ENCODE data around the gene CLIC5. TPM values are rescaled to one million over a fixed set of nuclear protein-coding genes. Genes with fewer than 3 reads are reported as not detected.

Gene CLIC5
- total RNA-seq, 1 donor from 2014 or later = not detected

DNA sequence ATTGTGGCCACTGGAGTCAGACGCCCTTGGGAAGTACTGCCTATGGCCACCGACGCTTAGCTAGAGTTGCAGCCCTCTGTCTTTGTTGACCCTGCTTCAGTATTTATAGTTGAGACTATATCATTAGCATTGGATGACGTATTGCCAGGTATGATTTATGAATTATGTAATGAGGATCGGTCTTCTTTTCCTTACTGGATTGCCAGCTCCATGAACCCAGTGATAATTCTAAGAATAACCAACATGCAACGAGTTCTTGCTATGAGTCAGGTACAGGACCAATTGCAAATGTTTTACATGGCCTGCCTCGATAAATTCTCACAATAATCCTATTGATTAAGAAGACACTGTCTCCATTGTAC is 63.5 kb downstream of the CLIC5 start:
- TF ChIP-seq, protein P1, sequence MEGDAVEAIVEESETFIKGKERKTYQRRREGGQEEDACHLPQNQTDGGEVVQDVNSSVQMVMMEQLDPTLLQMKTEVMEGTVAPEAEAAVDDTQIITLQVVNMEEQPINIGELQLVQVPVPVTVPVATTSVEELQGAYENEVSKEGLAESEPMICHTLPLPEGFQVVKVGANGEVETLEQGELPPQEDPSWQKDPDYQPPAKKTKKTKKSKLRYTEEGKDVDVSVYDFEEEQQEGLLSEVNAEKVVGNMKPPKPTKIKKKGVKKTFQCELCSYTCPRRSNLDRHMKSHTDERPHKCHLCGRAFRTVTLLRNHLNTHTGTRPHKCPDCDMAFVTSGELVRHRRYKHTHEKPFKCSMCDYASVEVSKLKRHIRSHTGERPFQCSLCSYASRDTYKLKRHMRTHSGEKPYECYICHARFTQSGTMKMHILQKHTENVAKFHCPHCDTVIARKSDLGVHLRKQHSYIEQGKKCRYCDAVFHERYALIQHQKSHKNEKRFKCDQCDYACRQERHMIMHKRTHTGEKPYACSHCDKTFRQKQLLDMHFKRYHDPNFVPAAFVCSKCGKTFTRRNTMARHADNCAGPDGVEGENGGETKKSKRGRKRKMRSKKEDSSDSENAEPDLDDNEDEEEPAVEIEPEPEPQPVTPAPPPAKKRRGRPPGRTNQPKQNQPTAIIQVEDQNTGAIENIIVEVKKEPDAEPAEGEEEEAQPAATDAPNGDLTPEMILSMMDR (IDR thresholded peaks at IDR 0.05; ENCODE audit: insufficient read depth, low read length, severe bottlenecking) = no peak
- FAIRE-seq = no peak
- H3K36me3 ChIP-seq (ENCODE audit: control insufficient read depth, insufficient read depth, low read length) = no peaks in the 10 kb centered on the region
- H3K27me3 ChIP-seq (ENCODE audit: control insufficient read depth, insufficient read depth, low read length) = peaks cover 4% of the 10 kb centered on the region
- DNase-seq (ENCODE audit: low read depth) = no peak
- H3K4me3 ChIP-seq (ENCODE audit: low read depth, low read length) = no peak overlapping the region

DNA sequence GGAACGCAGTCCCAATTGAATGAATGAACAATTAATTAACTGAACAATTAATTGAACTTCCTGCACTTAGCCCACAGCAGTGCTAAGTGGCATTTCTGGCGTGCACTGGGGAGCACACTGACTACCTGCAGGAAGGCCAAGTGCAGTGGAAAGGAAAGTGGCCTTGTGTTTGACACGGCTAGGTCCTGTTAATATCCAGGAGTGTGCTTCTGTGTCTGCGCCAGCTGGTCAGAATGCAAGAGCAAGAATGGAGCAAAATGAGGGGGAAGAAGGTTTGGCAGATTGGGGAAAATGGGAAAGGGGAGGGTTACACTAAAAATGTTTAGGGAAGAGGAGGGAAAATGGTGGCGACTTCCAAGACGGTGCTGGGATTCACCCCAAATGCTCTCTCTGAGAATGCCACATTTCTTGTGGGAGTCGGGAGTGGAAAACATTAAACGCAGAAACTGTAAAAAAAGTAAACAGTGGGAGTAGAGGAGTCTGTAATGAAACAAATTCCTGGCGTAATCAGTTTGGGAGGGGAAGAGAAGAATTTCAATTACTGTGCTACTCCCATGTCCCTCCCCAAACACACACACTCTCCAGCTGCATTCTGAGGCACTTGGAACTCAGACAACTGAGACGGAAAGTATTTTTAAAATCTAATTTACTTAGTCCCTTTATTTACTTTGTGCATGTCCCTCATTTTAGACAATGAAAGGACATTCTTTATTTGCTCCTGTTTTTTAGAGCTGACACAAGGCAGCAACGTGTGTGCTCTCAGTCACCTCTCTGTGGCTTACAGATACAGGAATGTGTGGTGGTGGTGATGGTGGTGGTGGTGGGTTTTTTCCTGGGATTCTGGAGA is 64.1 kb downstream of the CLIC5 start:
- FAIRE-seq = no peak
- no peak for DNase-seq (ENCODE audit: low read depth)
- H3K36me3 ChIP-seq (ENCODE audit: control insufficient read depth, insufficient read depth, low read length) = no peaks in the 10 kb centered on the region
- TF ChIP-seq, protein P1 (IDR thresholded peaks at IDR 0.05; ENCODE audit: insufficient read depth, low read length, severe bottlenecking) = no peak
- H3K4me3 ChIP-seq (ENCODE audit: low read depth, low read length) = no peak overlapping the region
- H3K27me3 ChIP-seq (ENCODE audit: control insufficient read depth, insufficient read depth, low read length) = peaks cover 4% of the 10 kb centered on the region

DNA sequence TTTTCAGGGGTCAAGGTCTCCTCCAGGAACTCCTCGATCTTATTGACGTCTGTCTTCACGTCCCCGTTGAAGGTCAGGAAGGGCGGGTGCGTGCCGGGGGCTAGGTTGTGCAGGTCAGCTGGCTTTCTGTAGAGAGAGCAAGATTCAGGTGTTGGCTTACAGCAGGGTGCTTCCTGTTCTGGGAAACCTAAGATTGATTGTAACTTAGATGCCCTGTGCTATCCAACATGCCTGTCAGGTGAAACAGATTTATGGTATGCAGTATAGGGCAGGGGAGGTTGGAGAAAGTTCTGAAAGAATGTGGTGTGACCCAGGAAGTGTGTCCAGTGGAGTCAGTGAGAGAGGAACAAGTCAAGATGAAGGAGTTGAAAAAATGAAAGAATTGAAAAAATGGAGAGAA is 66.4 kb downstream of the CLIC5 start:
- Histone ChIP-seq H3K27me3 (ENCODE audit: control insufficient read depth, insufficient read depth, low read length) (peaks cover 4% of the 10 kb centered on the region), H3K36me3 (ENCODE audit: control insufficient read depth, insufficient read depth, low read length) (no peaks in the 10 kb centered on the region), H3K4me3 (ENCODE audit: low read depth, low read length) (no peak overlapping the region)
- peak; percentile 80 for FAIRE-seq
- peak; percentile 35 for DNase-seq (ENCODE audit: low read depth)
- TF ChIP-seq, protein P1 (IDR thresholded peaks at IDR 0.05; ENCODE audit: insufficient read depth, low read length, severe bottlenecking) = no peak

DNA sequence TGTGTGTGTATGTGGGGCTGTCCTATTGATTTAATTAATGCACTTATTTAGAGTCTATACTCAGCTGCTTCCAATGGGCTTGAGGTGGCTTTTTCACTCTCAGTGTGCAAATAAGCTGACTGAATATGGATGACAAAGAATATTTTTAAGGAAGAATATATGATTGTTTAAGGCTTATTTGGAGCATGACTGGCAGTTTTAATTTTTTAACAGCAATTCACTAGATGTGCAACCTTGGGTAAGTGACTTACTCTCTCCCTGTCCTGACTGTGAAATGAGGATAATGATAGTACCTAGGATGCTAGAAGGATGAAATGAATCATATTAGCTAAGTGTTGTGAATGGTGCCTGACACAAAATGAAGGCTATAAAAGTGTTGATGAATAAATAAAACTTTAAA is 67.9 kb downstream of the CLIC5 start:
- TF ChIP-seq, protein P1 (IDR thresholded peaks at IDR 0.05; ENCODE audit: insufficient read depth, low read length, severe bottlenecking) = no peak
- Histone ChIP-seq H3K4me3 (ENCODE audit: low read depth, low read length) (no peak overlapping the region), H3K36me3 (ENCODE audit: control insufficient read depth, insufficient read depth, low read length) (no peaks in the 10 kb centered on the region), H3K27me3 (ENCODE audit: control insufficient read depth, insufficient read depth, low read length) (peaks cover 2% of the 10 kb centered on the region)
- DNase-seq (ENCODE audit: low read depth) (no peak), FAIRE-seq (no peak)

DNA sequence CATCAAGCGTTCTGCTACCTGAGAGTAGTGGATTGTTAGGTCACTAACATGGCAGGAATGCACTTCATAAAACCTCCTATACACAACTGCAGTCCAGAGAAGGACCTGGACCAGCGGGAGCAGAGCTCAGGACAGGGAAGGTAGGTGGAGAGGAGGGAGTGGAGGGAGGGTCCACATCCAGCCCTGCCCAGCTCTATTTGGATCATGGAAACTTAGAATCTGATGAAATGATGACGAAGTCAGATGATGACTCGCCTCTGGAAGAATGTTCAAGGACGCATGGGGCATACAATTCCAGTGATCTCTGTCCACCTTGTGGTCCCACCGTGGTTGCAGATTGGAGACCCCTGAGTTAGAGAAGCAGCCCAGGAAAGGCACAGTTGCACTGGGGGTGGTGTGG is 68.8 kb downstream of the CLIC5 start:
- H3K4me3 ChIP-seq (ENCODE audit: low read depth, low read length) = no peak overlapping the region
- TF ChIP-seq, protein P1 (IDR thresholded peaks at IDR 0.05; ENCODE audit: insufficient read depth, low read length, severe bottlenecking) = no peak
- no peaks in the 10 kb centered on the region for H3K36me3 ChIP-seq (ENCODE audit: control insufficient read depth, insufficient read depth, low read length)
- no peak for FAIRE-seq
- DNase-seq (ENCODE audit: low read depth) = no peak
- H3K27me3 ChIP-seq (ENCODE audit: control insufficient read depth, insufficient read depth, low read length) = peaks cover 2% of the 10 kb centered on the region

DNA sequence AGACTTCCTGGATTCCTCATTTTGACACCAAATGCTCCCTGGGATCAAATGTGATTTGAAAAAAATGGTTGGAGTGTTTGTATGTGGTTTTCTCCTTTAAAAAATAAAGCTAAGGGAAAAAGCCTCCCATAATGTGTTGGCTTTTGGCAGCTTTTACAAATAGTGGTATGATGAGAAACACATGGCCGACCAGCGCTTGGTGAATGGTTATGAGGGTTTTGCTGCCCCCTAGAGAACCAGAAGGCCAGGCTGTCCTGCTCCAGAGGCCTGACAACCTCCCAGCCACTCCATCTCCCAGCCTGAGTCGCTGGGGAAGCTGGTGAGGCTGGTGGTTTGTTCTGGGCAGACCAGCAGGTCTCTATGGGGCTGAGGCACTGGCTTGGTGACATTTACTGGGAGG is 69.3 kb downstream of the CLIC5 start:
- peaks cover under 1% of the 10 kb centered on the region for H3K27me3 ChIP-seq (ENCODE audit: control insufficient read depth, insufficient read depth, low read length)

More for the DNA sequence above, 69.3 kb downstream of the CLIC5 start:
- DNase-seq (ENCODE audit: low read depth) = no peak
- TF ChIP-seq, protein P1 (IDR thresholded peaks at IDR 0.05; ENCODE audit: insufficient read depth, low read length, severe bottlenecking) = no peak
- Histone ChIP-seq H3K36me3 (ENCODE audit: control insufficient read depth, insufficient read depth, low read length) (no peaks in the 10 kb centered on the region), H3K4me3 (ENCODE audit: low read depth, low read length) (no peak overlapping the region)
- FAIRE-seq = no peak
